ENCODE measurements around the gene HYCC2. TPM values are rescaled to one million over a fixed set of nuclear protein-coding genes. Genes with fewer than 3 reads are reported as not detected.
A peak's percentile ranks its signal among the peaks of the same experiment; 100 is the strongest.

Gene HYCC2
- polyA plus RNA-seq, 2 of the 4 experiments (the other 2 are of a cell fraction) = 3.0 to 5.8 TPM

DNA sequence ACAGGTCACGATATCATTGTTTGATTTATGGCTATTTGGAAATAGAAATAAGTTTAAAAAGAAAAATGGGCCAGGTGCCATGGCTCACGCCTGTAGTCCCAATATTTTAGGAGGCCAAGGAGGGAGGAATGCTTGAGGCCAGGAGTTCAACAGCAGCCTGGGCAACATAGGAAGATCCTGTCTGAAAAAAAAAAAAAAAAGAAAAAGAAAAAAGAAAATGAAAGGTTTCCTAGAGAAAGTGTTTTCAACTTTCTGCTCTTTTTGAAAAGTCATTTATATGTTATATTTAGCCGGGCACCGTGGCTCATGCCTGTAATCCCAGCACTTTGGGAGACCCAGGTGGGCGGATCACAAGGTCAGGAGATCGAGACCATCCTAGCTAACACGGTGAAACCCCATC, 3.5 kb upstream of the HYCC2 start:
- H3K4me3 ChIP-seq = no peak overlapping the region
- H3K27ac ChIP-seq = no peak overlapping the region
- ChIA-PET POLR2A (interaction anchor here (0.7 kb wide), 1 partner anchor 15 kb away, joined by 6 read pairs; no protein-coding TSS in a partner anchor), CTCF (interaction anchor here (1.1 kb wide), 2 partner anchors 102 to 108 kb away, joined by 3 to 4 read pairs; partner anchors contain the start of gene CASP10)
- WGBS (ENCODE audit: missing lambda C conversion rate) = 88% methylated on average over 7 of the region's 7 CpGs
- DNase-seq (ENCODE audit: low read depth in 1 of 2, low spot score in 1 of 2) (no peak), FAIRE-seq (no peak), ATAC-seq (no peak)
- no peaks in the 10 kb centered on the region for H3K9me3 ChIP-seq
- no peak for TF ChIP-seq KDM1A (IDR thresholded peaks at IDR 0.05; ENCODE audit: low read depth)
- no peak for TF ChIP-seq E2F6 (IDR thresholded peaks at IDR 0.05; ENCODE audit: borderline replicate concordance, low read depth)
- TF ChIP-seq BHLHE40 (IDR thresholded peaks at IDR 0.05; ENCODE audit: low read depth, low read length) = no peak
- TF ChIP-seq GATA3 (IDR thresholded peaks at IDR 0.05; ENCODE audit: borderline replicate concordance) = no peak
- no peak for TF ChIP-seq POLR2A (IDR thresholded peaks at IDR 0.05; ENCODE audit: low read length)
- TF ChIP-seq RNF2 (IDR thresholded peaks at IDR 0.05; ENCODE audit: borderline replicate concordance, low read depth) = no peak
- TF ChIP-seq MYC (IDR thresholded peaks at IDR 0.05; ENCODE audit: borderline replicate concordance, low read length) = no peak
- H3K4me2 ChIP-seq = no peak overlapping the region
- peaks cover 14% of the 10 kb centered on the region; the same call in 2 of the 3 replicates for H3K4me1 ChIP-seq

DNA sequence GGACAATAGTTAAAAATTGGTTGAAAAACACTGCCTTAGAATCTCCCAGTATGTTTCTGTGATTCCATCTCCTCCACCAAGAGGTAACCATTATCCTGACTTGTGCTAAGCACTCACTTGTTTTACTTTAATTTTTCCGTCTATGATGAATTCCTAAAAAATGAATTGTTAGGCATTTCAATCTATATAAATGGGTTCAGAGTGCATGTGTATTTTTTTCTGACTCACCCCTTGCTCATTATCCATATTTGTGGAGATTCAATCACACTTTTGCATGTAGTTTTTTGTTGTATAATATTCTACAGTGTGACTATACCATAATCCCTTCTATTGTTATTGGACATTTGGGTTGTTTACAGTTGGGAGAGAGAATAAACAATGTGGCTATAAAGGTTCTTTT, 1.6 kb upstream of the HYCC2 start:
- ChIA-PET POLR2A (no interaction called here), CTCF (interaction anchor here (1.2 kb wide), 1 partner anchor 85 kb away, joined by 5 read pairs; no protein-coding TSS in a partner anchor)
- Histone ChIP-seq H3K27ac (no peak overlapping the region), H3K9me3 (no peaks in the 10 kb centered on the region), H3K4me1 (peaks cover 27% of the 10 kb centered on the region; the same call in 2 of the 3 replicates), H3K4me3 (peak overlapping the region; percentile 61), H3K4me2 (peak overlapping the region; percentile 80)
- TF ChIP-seq NR3C1 (IDR thresholded peaks at IDR 0.05) (no peak), MYC (IDR thresholded peaks at IDR 0.05; ENCODE audit: borderline replicate concordance, low read length) (no peak), MAX (IDR thresholded peaks at IDR 0.05) (no peak), RAD21 (conservative IDR thresholded peaks at IDR 0.05 in 1 of 2, IDR thresholded peaks at IDR 0.05 in 1 of 2) (no peak), EHMT2 (IDR thresholded peaks at IDR 0.05; ENCODE audit: low read depth) (no peak), SMC3 (IDR thresholded peaks at IDR 0.05) (no peak), E2F6 (IDR thresholded peaks at IDR 0.05; ENCODE audit: borderline replicate concordance, low read depth) (no peak), CBX2 (IDR thresholded peaks at IDR 0.05; ENCODE audit: borderline replicate concordance, low read depth) (no peak), ZNF302 (CRISPR knock-in tag; IDR thresholded peaks at IDR 0.05) (no peak), ZFP36 (IDR thresholded peaks at IDR 0.05; ENCODE audit: borderline replicate concordance, partially characterized antibody) (no peak), CBX8 (IDR thresholded peaks at IDR 0.05) (no peak)
- TF ChIP-seq, protein P1, sequence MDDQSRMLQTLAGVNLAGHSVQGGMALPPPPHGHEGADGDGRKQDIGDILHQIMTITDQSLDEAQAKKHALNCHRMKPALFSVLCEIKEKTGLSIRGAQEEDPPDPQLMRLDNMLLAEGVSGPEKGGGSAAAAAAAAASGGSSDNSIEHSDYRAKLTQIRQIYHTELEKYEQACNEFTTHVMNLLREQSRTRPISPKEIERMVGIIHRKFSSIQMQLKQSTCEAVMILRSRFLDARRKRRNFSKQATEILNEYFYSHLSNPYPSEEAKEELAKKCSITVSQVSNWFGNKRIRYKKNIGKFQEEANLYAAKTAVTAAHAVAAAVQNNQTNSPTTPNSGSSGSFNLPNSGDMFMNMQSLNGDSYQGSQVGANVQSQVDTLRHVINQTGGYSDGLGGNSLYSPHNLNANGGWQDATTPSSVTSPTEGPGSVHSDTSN (IDR thresholded peaks at IDR 0.05) = no peak
- DNase-seq (ENCODE audit: low read depth in 1 of 2, low spot score in 1 of 2) (no peak), ATAC-seq (no peak), FAIRE-seq (no peak)
- WGBS (ENCODE audit: missing lambda C conversion rate) = 51% methylated on average over 1 of the region's 1 CpG

GRCh38 chr2:201072201-201072530, 695 bp upstream of the HYCC2 start:
- H3K27ac ChIP-seq = peak overlapping the region; percentile 91 to 96
- no peak for FAIRE-seq
- peak overlapping the region; percentile 80 for H3K4me2 ChIP-seq
- no peak for DNase-seq (ENCODE audit: low read depth in 1 of 2, low spot score in 1 of 2)
- ATAC-seq = peak; percentile 27 to 60; a peak in 5 of 6 replicates
- WGBS (ENCODE audit: missing lambda C conversion rate) = 1% methylated on average over 5 of the region's 5 CpGs
- peak overlapping the region; percentile 61 for H3K4me3 ChIP-seq
- peaks cover 28% of the 10 kb centered on the region; the same call in 2 of the 3 replicates for H3K4me1 ChIP-seq
- ChIA-PET POLR2A (no interaction called here), CTCF (interaction anchor here (0.9 to 1.2 kb wide), 2 partner anchors 79 to 86 kb away, joined by 3 to 5 read pairs; no protein-coding TSS in a partner anchor)
- no peaks in the 10 kb centered on the region for H3K9me3 ChIP-seq
- TF ChIP-seq NFE2L2 (conservative IDR thresholded peaks at IDR 0.05; ENCODE audit: low read length) = no peak
- no peak for TF ChIP-seq PHF8 (IDR thresholded peaks at IDR 0.05; ENCODE audit: borderline replicate concordance, low read depth)
- TF ChIP-seq POLR2A (IDR thresholded peaks at IDR 0.05; ENCODE audit: low read length) = no peak
- no peak for TF ChIP-seq HOXA7 (CRISPR knock-in tag; IDR thresholded peaks at IDR 0.05)
- TF ChIP-seq, protein P2, sequence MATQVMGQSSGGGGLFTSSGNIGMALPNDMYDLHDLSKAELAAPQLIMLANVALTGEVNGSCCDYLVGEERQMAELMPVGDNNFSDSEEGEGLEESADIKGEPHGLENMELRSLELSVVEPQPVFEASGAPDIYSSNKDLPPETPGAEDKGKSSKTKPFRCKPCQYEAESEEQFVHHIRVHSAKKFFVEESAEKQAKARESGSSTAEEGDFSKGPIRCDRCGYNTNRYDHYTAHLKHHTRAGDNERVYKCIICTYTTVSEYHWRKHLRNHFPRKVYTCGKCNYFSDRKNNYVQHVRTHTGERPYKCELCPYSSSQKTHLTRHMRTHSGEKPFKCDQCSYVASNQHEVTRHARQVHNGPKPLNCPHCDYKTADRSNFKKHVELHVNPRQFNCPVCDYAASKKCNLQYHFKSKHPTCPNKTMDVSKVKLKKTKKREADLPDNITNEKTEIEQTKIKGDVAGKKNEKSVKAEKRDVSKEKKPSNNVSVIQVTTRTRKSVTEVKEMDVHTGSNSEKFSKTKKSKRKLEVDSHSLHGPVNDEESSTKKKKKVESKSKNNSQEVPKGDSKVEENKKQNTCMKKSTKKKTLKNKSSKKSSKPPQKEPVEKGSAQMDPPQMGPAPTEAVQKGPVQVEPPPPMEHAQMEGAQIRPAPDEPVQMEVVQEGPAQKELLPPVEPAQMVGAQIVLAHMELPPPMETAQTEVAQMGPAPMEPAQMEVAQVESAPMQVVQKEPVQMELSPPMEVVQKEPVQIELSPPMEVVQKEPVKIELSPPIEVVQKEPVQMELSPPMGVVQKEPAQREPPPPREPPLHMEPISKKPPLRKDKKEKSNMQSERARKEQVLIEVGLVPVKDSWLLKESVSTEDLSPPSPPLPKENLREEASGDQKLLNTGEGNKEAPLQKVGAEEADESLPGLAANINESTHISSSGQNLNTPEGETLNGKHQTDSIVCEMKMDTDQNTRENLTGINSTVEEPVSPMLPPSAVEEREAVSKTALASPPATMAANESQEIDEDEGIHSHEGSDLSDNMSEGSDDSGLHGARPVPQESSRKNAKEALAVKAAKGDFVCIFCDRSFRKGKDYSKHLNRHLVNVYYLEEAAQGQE (IDR thresholded peaks at IDR 0.05) = no peak
- TF ChIP-seq RAD21 (conservative IDR thresholded peaks at IDR 0.05 in 1 of 2, IDR thresholded peaks at IDR 0.05 in 1 of 2) = no peak
- no peak for TF ChIP-seq CBX2 (IDR thresholded peaks at IDR 0.05; ENCODE audit: borderline replicate concordance, low read depth)
- TF ChIP-seq SMC3 (IDR thresholded peaks at IDR 0.05) = no peak
- no peak for TF ChIP-seq TFCP2L1 (CRISPR knock-in tag; IDR thresholded peaks at IDR 0.05)

All from A549 (cell line).